ENCODE data around the gene CIZ1. TPM values are rescaled to one million over a fixed set of nuclear protein-coding genes. Genes with fewer than 3 reads are reported as not detected.
A peak's percentile ranks its signal among the peaks of the same experiment; 100 is the strongest.

The CIZ1 gene
- total RNA-seq, 1 experiment from 2014 or later = 104 TPM

- no peak overlapping the region for H4K8ac ChIP-seq (replicated peaks; ENCODE audit: insufficient read length, low read depth, low read length)
- H2AK5ac ChIP-seq (ENCODE audit: insufficient read length, low read length) = no peak overlapping the region
- H3K4me1 ChIP-seq (ENCODE audit: insufficient read depth, low read length) = no peaks in the 10 kb centered on the region
- no peaks in the 10 kb centered on the region for H3K9me3 ChIP-seq (ENCODE audit: control insufficient read depth, low read depth, low read length)
- H3K79me2 ChIP-seq (ENCODE audit: insufficient read depth, low read length) = no peaks in the 10 kb centered on the region
- WGBS (ENCODE audit: extremely low coverage, insufficient read length, low lambda C conversion rate) = no CpG with 5 or more reads among the region's 3 CpGs
- H3K36me3 Mint-ChIP-seq (ENCODE audit: insufficient read depth in 1 of 3, low read depth in 3 of 3) = no peaks in the 10 kb centered on the region
- H3K9ac ChIP-seq (ENCODE audit: extremely low read depth, insufficient read length, low read length) = no peak overlapping the region
- peak overlapping the region in 1 of 3 experiments; percentile 90; a peak in 2 of 7 replicates for H3K27ac Mint-ChIP-seq
- H3K23ac ChIP-seq (ENCODE audit: insufficient read length, low read depth, low read length) = no peak overlapping the region
- no peak overlapping the region for H3K4me2 ChIP-seq (ENCODE audit: insufficient read depth, insufficient read length, low read length)
- no peak overlapping the region; a peak in 1 of 5 replicates for H3K4me3 Mint-ChIP-seq
- H3K4ac ChIP-seq (ENCODE audit: low read depth, low read length) = no peak overlapping the region
- no peak for DNase-seq
- no peak overlapping the region for H2BK5ac ChIP-seq (ENCODE audit: insufficient read length, low read length)
- H3T11ph ChIP-seq (ENCODE audit: low read length) = no peak overlapping the region
- H3K79me1 ChIP-seq (ENCODE audit: insufficient read depth, low read depth, low read length, poor library complexity, severe bottlenecking) = no peaks in the 10 kb centered on the region
- no peaks in the 10 kb centered on the region for H3K23me2 ChIP-seq (ENCODE audit: insufficient read length, low read depth, low read length, poor library complexity, severe bottlenecking)
- H2BK20ac ChIP-seq (ENCODE audit: low read depth, low read length, poor library complexity, severe bottlenecking) = no peak overlapping the region
- no peak overlapping the region for H3K27ac ChIP-seq (ENCODE audit: insufficient read length, low read depth, low read length)
- no peaks in the 10 kb centered on the region for H3K9me3 Mint-ChIP-seq
- no peaks in the 10 kb centered on the region for H4K20me1 ChIP-seq (ENCODE audit: control insufficient read depth, insufficient read depth, insufficient read length)
- H2AFZ ChIP-seq (ENCODE audit: low read length) = no peak overlapping the region
- no peaks in the 10 kb centered on the region for H3K27me3 ChIP-seq (ENCODE audit: insufficient read depth, low read length)
- H2BK120ac ChIP-seq (ENCODE audit: low read depth, low read length, poor library complexity, severe bottlenecking) = no peak overlapping the region
- H3K14ac ChIP-seq (ENCODE audit: insufficient read depth, low read length) = no peak overlapping the region
- no peak overlapping the region for H2BK15ac ChIP-seq (ENCODE audit: low read depth, low read length)
- H2BK12ac ChIP-seq (ENCODE audit: insufficient read length, low read depth, low read length) = no peak overlapping the region
- no peak for TF ChIP-seq CTCF (conservative IDR thresholded peaks at IDR 0.05)
- no peak overlapping the region for H4K5ac ChIP-seq (ENCODE audit: insufficient read length, low read depth, low read length)
- no peak overlapping the region for H3K18ac ChIP-seq (ENCODE audit: insufficient read length, low read depth, low read length)
- no peak overlapping the region for H4K91ac ChIP-seq (ENCODE audit: insufficient read length, low read depth, low read length)
- H3K4me1 Mint-ChIP-seq = peaks cover 8 to 11% of the 10 kb centered on the region in 2 experiments
- no peak overlapping the region for H3K56ac ChIP-seq (ENCODE audit: insufficient read length, low read depth, low read length)
- peaks cover 34% of the 10 kb centered on the region for H3K27me3 Mint-ChIP-seq (ENCODE audit: low read depth)
These were observed 53.4 kb downstream of the CIZ1 start for GRCh38 chr9:128138001-128138400.

All from H9 (cell line).